Mucosa of rectum (tissue), 2 donors: ENCODE data around the gene ECE2.

Experiments
- H3K27ac ChIP-seq, 2 donors: one replicate each; pipeline ENCODE4 v1.7.0; 2013; ENCODE audit warnings: inconsistent platforms in 2 of 2, low read depth in 2 of 2, low read length in 2 of 2
- H3K27me3 ChIP-seq, 2 donors: one replicate each; pipeline ENCODE4 v1.7.0; 2013; ENCODE audit warnings: low read length in 2 of 2; ENCODE audit not compliant: control insufficient read depth in 2 of 2, insufficient read depth in 2 of 2
- H3K36me3 ChIP-seq, 2 donors: one replicate each; pipeline ENCODE4 v1.7.0; 2013; ENCODE audit warnings: low read length in 2 of 2; ENCODE audit not compliant: control insufficient read depth in 2 of 2, insufficient read depth in 2 of 2
- H3K4me1 ChIP-seq, 2 donors: one replicate each; pipeline ENCODE4 v1.7.0; 2013; ENCODE audit warnings: low read length in 2 of 2, mild to moderate bottlenecking in 1 of 2; ENCODE audit not compliant: control insufficient read depth in 2 of 2, insufficient read depth in 2 of 2
- H3K4me3 ChIP-seq, 2 donors: one replicate each; pipeline ENCODE4 v1.7.0; 2013; ENCODE audit warnings: low read length in 2 of 2
- H3K9ac ChIP-seq, 2 donors: one replicate each; pipeline ENCODE4 v1.7.0; 2013; ENCODE audit warnings: low read length in 2 of 2, low read depth in 1 of 2, mild to moderate bottlenecking in 1 of 2
- H3K9me3 ChIP-seq, 2 donors: one replicate each; pipeline ENCODE4 v1.7.0; 2013; ENCODE audit warnings: low read length in 2 of 2; ENCODE audit not compliant: control insufficient read depth in 2 of 2
- donor health status: healthy.
- donor health status: Normal muscosa, but diverticular disease.

Gene ECE2

GRCh38 chr3:184311633-184312032, 35.8 kb downstream of the ECE2 start:
- Histone ChIP-seq H3K36me3 (peaks cover 21 to 23% of the 10 kb centered on the region in 2 donors), H3K9ac (no peak overlapping the region), H3K9me3 (no peaks in the 10 kb centered on the region), H3K27me3 (no peaks in the 10 kb centered on the region), H3K27ac (no peak overlapping the region), H3K4me3 (no peak overlapping the region), H3K4me1 (peaks cover 9 to 12% of the 10 kb centered on the region in 2 donors)

DNA sequence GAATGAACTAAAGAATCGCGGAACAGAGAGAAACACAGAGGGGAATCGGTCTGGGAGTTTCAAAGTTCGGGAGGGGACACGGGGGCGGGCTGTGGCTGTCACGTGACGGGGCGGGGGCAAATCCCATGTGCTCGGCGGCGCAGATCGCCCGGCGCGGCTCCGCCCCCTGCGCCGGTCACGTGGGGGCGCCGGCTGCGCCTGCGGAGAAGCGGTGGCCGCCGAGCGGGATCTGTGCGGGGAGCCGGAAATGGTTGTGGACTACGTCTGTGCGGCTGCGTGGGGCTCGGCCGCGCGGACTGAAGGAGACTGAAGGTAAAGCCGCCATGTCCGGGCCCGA, 38.5 kb downstream of the ECE2 start, which contains the start of gene EIF4G1:
Gene EIF4G1, plus strand, starts transcription at position 244 of the 337 bp plus-strand sequence. CDS start 1,191 bp downstream, outside the sequence.
- Histone ChIP-seq H3K4me3 (peak within 1 kb of the TSS; percentile 88), H3K4me1 (peaks cover 26 to 28% of the 10 kb centered on the region in 2 donors), H3K9ac (peak within 1 kb of the TSS; percentile 94 to 95), H3K9me3 (no peaks in the 10 kb centered on the region), H3K27ac (peak within 1 kb of the TSS; percentile 93 to 96), H3K36me3 (peaks cover 13% of the 10 kb centered on the region in 2 donors), H3K27me3 (no peaks in the 10 kb centered on the region)

DNA sequence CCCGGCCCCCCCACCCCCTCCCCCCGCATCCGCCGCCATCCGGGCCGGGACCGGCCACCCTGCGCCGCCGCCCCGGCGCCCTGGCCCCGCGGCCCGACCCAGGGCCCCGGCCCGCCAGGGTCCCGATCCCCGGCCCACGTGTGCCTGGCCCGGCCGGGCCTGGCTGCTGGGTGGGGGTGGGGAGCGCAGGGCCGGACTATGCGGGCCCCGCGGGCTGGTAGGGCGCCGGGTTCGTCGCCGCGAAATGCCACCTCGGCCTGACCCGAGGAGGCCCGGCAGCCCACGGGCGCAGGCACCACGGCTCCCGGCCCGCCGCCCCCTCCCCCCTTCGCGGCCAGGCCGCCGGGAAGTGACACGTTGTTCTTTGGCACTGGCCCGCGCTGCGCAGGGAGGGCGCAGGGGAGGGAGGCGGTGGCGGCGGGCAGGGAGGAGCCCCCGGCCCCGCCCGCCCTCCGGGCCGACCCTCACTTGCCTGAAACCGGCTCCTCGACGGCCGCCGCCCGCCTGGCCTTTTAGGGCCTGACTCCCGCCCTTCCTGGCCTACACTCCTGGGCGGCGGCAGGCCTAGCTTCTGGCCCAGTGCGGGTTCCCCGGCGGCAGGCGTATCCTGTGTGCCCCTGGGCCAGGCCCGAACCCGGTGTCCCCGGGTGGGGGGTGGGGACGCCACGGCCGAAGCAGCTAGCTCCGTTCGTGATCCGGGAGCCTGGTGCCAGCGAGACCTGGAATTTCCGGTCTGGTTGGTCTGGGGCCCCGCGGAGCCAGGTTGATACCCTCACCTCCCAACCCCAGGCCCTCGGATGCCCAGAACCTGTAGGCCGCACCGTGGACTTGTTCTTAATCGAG, 39.1 kb downstream of the ECE2 start:
- Histone ChIP-seq H3K36me3 (peaks cover 13% of the 10 kb centered on the region in 2 donors), H3K4me3 (peak overlapping the region; percentile 88), H3K27me3 (no peaks in the 10 kb centered on the region), H3K9ac (peak overlapping the region; percentile 94 to 95), H3K9me3 (no peaks in the 10 kb centered on the region), H3K4me1 (peaks cover 31 to 34% of the 10 kb centered on the region in 2 donors), H3K27ac (peak overlapping the region; percentile 93 to 96)

DNA sequence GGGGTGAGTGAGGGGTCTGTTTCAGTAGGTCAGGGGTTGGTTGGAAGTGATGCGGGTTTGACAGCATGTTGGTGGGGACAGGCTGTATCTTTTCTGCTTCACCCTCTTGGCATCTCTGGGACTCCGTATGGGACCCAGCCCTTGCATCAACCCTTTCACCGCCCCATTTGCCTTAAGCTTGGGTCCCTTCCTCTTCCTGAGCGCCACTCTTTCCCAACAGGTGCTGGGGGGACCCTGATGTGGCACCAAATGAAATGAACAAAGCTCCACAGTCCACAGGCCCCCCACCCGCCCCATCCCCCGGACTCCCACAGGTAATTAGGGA, 39.7 kb downstream of the ECE2 start:
- Histone ChIP-seq H3K4me1 (peaks cover 35 to 38% of the 10 kb centered on the region in 2 donors), H3K27me3 (no peaks in the 10 kb centered on the region), H3K4me3 (peak overlapping the region; percentile 88), H3K9me3 (no peaks in the 10 kb centered on the region), H3K36me3 (peaks cover 14 to 17% of the 10 kb centered on the region in 2 donors), H3K9ac (peak overlapping the region; percentile 94 to 95), H3K27ac (peak overlapping the region; percentile 93 to 96)

- peak overlapping the region; percentile 93 to 96 for H3K27ac ChIP-seq
- H3K4me1 ChIP-seq = peaks cover 35 to 39% of the 10 kb centered on the region in 2 donors
- peak overlapping the region; percentile 54 to 95 for H3K9ac ChIP-seq
- no peaks in the 10 kb centered on the region for H3K9me3 ChIP-seq
- no peaks in the 10 kb centered on the region for H3K27me3 ChIP-seq
- H3K36me3 ChIP-seq = peaks cover 20 to 23% of the 10 kb centered on the region in 2 donors
- peak overlapping the region; percentile 88 for H3K4me3 ChIP-seq
Observed at GRCh38 chr3:184315871-184316661, 40.2 kb downstream of the ECE2 start.

DNA sequence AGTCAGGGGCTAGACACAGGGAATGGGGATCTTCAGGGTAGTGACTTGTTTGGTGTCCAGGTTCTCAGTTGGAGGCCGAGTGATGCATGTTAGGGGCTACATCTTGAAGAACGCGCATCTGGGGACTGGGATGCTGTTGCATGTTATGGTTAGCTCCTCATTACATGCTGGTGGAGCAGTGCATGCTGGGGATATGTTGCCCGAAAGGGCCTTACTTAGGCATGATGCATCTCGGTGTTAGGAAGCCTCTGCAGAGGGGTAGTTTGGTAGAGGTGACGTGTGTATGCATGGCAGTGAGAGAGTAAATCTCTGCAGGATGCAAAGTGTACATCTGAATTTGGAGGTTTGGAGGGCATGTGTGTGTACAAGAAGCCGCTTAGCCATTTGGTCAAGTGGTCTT, 41.0 kb downstream of the ECE2 start:
- H3K9ac ChIP-seq = peak overlapping the region; percentile 19 to 95
- peaks cover 35 to 39% of the 10 kb centered on the region in 2 donors for H3K4me1 ChIP-seq
- no peaks in the 10 kb centered on the region for H3K27me3 ChIP-seq
- H3K9me3 ChIP-seq = no peaks in the 10 kb centered on the region
- H3K27ac ChIP-seq = peak overlapping the region in 1 of 2 donors; percentile 93
- peaks cover 27 to 30% of the 10 kb centered on the region in 2 donors for H3K36me3 ChIP-seq
- peak overlapping the region; percentile 88 for H3K4me3 ChIP-seq

DNA sequence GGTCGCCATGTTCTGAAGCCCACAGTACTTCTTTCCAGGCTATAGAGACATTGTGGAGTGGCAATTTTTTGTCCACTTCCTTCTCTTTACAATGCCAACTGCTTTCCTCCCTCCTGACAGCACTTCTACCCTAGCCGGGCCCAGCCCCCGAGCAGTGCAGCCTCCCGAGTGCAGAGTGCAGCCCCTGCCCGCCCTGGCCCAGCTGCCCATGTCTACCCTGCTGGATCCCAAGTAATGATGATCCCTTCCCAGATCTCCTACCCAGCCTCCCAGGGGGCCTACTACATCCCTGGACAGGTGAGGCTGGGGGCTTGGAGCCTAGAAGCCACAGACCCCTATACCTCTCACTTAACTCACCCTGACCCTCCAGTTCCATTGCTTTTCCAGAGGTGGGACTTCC, 41.4 kb downstream of the ECE2 start:
- H3K36me3 ChIP-seq = peaks cover 31 to 34% of the 10 kb centered on the region in 2 donors
- no peaks in the 10 kb centered on the region for H3K9me3 ChIP-seq
- H3K4me1 ChIP-seq = peaks cover 35 to 39% of the 10 kb centered on the region in 2 donors
- no peak overlapping the region for H3K27ac ChIP-seq
- H3K27me3 ChIP-seq = no peaks in the 10 kb centered on the region
- H3K9ac ChIP-seq = peak overlapping the region in 1 of 2 donors; percentile 95
- no peak overlapping the region for H3K4me3 ChIP-seq

GRCh38 chr3:184320104-184320445, 44.3 kb downstream of the ECE2 start:
- Histone ChIP-seq H3K4me1 (peaks cover 35 to 39% of the 10 kb centered on the region in 2 donors), H3K27ac (peak overlapping the region; percentile 83 to 87), H3K36me3 (peaks cover 60 to 61% of the 10 kb centered on the region in 2 donors), H3K27me3 (no peaks in the 10 kb centered on the region), H3K4me3 (no peak overlapping the region), H3K9ac (no peak overlapping the region), H3K9me3 (no peaks in the 10 kb centered on the region)

DNA sequence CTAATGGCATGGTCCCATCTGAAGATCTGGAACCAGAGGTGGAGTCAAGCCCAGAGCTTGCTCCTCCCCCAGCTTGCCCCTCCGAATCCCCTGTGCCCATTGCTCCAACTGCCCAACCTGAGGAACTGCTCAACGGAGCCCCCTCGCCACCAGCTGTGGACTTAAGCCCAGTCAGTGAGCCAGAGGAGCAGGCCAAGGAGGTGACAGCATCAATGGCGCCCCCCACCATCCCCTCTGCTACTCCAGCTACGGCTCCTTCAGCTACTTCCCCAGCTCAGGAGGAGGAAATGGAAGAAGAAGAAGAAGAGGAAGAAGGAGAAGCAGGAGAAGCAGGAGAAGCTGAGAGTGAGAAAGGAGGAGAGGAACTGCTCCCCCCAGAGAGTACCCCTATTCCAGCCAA, 45.8 kb downstream of the ECE2 start:
- H3K4me3 ChIP-seq = no peak overlapping the region
- no peaks in the 10 kb centered on the region for H3K27me3 ChIP-seq
- H3K36me3 ChIP-seq = peaks cover 75 to 77% of the 10 kb centered on the region in 2 donors
- peaks cover 23 to 30% of the 10 kb centered on the region in 2 donors for H3K4me1 ChIP-seq
- no peak overlapping the region for H3K27ac ChIP-seq
- H3K9ac ChIP-seq = no peak overlapping the region
- H3K9me3 ChIP-seq = no peaks in the 10 kb centered on the region
